Rectal smooth muscle tissue (tissue), 1 donor: ENCODE measurements around the gene ARL5B.

Experiments
- H3K27ac ChIP-seq: one replicate; pipeline ENCODE4 v1.7.0; 2013; ENCODE audit warnings: low read depth, low read length, inconsistent platforms
- H3K27me3 ChIP-seq: one replicate; pipeline ENCODE4 v1.7.0; 2013; ENCODE audit warnings: low read length; ENCODE audit not compliant: control insufficient read depth, insufficient read depth
- H3K36me3 ChIP-seq: one replicate; pipeline ENCODE4 v1.7.0; 2013; ENCODE audit warnings: low read length; ENCODE audit not compliant: control insufficient read depth, insufficient read depth
- H3K4me1 ChIP-seq: one replicate; pipeline ENCODE4 v1.7.0; 2013; ENCODE audit warnings: low read length; ENCODE audit not compliant: control insufficient read depth, insufficient read depth
- H3K4me3 ChIP-seq: one replicate; pipeline ENCODE4 v1.7.0; 2013; ENCODE audit warnings: low read length
- H3K9ac ChIP-seq: one replicate; pipeline ENCODE4 v1.7.0; 2013; ENCODE audit warnings: low read length

The ARL5B gene

GRCh38 chr10:18664841-18665478 lies 5.7 kb downstream of the ARL5B start:
- H3K4me3 ChIP-seq, result no peak overlapping the region
- no peak overlapping the region for H3K9ac ChIP-seq
- H3K4me1 ChIP-seq, result peaks cover 5% of the 10 kb centered on the region
- peaks cover 2% of the 10 kb centered on the region for H3K36me3 ChIP-seq
- H3K27ac ChIP-seq, result no peak overlapping the region
- H3K27me3 ChIP-seq, result no peaks in the 10 kb centered on the region

- Histone ChIP-seq H3K4me3 (no peak overlapping the region), H3K9ac (no peak overlapping the region), H3K4me1 (peaks cover 5% of the 10 kb centered on the region), H3K27ac (no peak overlapping the region), H3K27me3 (no peaks in the 10 kb centered on the region), H3K36me3 (peaks cover 2% of the 10 kb centered on the region)
Measured at GRCh38 chr10:18665815-18666558, 6.8 kb downstream of the ARL5B start.

- Histone ChIP-seq H3K27ac (no peak overlapping the region), H3K36me3 (peaks cover 2% of the 10 kb centered on the region), H3K4me1 (no peaks in the 10 kb centered on the region)
Measured at GRCh38 chr10:18666810-18667209, 7.6 kb downstream of the ARL5B start.

GRCh38 chr10:18668026-18668425 lies 8.8 kb downstream of the ARL5B start:
- no peaks in the 10 kb centered on the region for H3K4me1 ChIP-seq

More at GRCh38 chr10:18666810-18667209, 7.6 kb downstream of the ARL5B start:
- Histone ChIP-seq H3K4me3 (no peak overlapping the region), H3K9ac (no peak overlapping the region), H3K27me3 (no peaks in the 10 kb centered on the region)

GRCh38 chr10:18675086-18675801 lies 16.0 kb downstream of the ARL5B start:
- Histone ChIP-seq H3K4me1 (no peaks in the 10 kb centered on the region), H3K27ac (no peak overlapping the region), H3K4me3 (no peak overlapping the region), H3K27me3 (no peaks in the 10 kb centered on the region), H3K36me3 (peaks cover 3% of the 10 kb centered on the region), H3K9ac (no peak overlapping the region)

More at GRCh38 chr10:18668026-18668425, 8.8 kb downstream of the ARL5B start:
- Histone ChIP-seq H3K36me3 (peaks cover 2% of the 10 kb centered on the region), H3K27me3 (no peaks in the 10 kb centered on the region), H3K4me3 (no peak overlapping the region), H3K9ac (no peak overlapping the region), H3K27ac (no peak overlapping the region)

GRCh38 chr10:18680754-18681153 lies 21.5 kb downstream of the ARL5B start:
- no peaks in the 10 kb centered on the region for H3K27me3 ChIP-seq
- no peak overlapping the region for H3K27ac ChIP-seq
- H3K9ac ChIP-seq, result no peak overlapping the region
- H3K4me3 ChIP-seq, result no peak overlapping the region
- no peaks in the 10 kb centered on the region for H3K36me3 ChIP-seq
- H3K4me1 ChIP-seq, result no peaks in the 10 kb centered on the region

- Histone ChIP-seq H3K9ac (no peak overlapping the region), H3K4me1 (no peaks in the 10 kb centered on the region), H3K27me3 (no peaks in the 10 kb centered on the region), H3K27ac (no peak overlapping the region), H3K4me3 (no peak overlapping the region), H3K36me3 (no peaks in the 10 kb centered on the region)
Measured at GRCh38 chr10:18681366-18681765, 22.1 kb downstream of the ARL5B start.

GRCh38 chr10:18681971-18682411 lies 22.8 kb downstream of the ARL5B start:
- no peak overlapping the region for H3K4me3 ChIP-seq
- no peaks in the 10 kb centered on the region for H3K27me3 ChIP-seq
- no peak overlapping the region for H3K9ac ChIP-seq
- no peak overlapping the region for H3K27ac ChIP-seq
- H3K36me3 ChIP-seq, result no peaks in the 10 kb centered on the region
- H3K4me1 ChIP-seq, result no peaks in the 10 kb centered on the region

GRCh38 chr10:18683427-18683826 lies 24.2 kb downstream of the ARL5B start:
- H3K4me3 ChIP-seq, result no peak overlapping the region

GRCh38 chr10:18684416-18684815 lies 25.2 kb downstream of the ARL5B start:
- no peak overlapping the region for H3K4me3 ChIP-seq
- no peak overlapping the region for H3K9ac ChIP-seq
- H3K27ac ChIP-seq, result no peak overlapping the region
- no peaks in the 10 kb centered on the region for H3K4me1 ChIP-seq
- H3K27me3 ChIP-seq, result no peaks in the 10 kb centered on the region
- no peaks in the 10 kb centered on the region for H3K36me3 ChIP-seq

More at GRCh38 chr10:18683427-18683826, 24.2 kb downstream of the ARL5B start:
- H3K4me1 ChIP-seq, result no peaks in the 10 kb centered on the region
- no peak overlapping the region for H3K9ac ChIP-seq
- no peaks in the 10 kb centered on the region for H3K36me3 ChIP-seq
- H3K27me3 ChIP-seq, result no peaks in the 10 kb centered on the region
- H3K27ac ChIP-seq, result no peak overlapping the region

GRCh38 chr10:18684953-18685352 lies 25.7 kb downstream of the ARL5B start:
- Histone ChIP-seq H3K27ac (no peak overlapping the region), H3K36me3 (no peaks in the 10 kb centered on the region), H3K27me3 (no peaks in the 10 kb centered on the region), H3K4me1 (no peaks in the 10 kb centered on the region), H3K4me3 (no peak overlapping the region), H3K9ac (no peak overlapping the region)

- Histone ChIP-seq H3K4me1 (no peaks in the 10 kb centered on the region), H3K27ac (no peak overlapping the region), H3K36me3 (no peaks in the 10 kb centered on the region), H3K4me3 (no peak overlapping the region), H3K27me3 (no peaks in the 10 kb centered on the region), H3K9ac (no peak overlapping the region)
Measured at GRCh38 chr10:18685555-18685954, 26.3 kb downstream of the ARL5B start.
